Endothelial cell of umbilical vein (primary cell): ENCODE results near the gene COL7A1. TPM values are rescaled to one million over a fixed set of nuclear protein-coding genes. Genes with fewer than 3 reads are reported as not detected.
A peak's percentile ranks its signal among the peaks of the same experiment; 100 is the strongest.

Experiments used
- BruUV-seq: library from RNA; stranded (reverse); fragments of 400-500 nt; replicated peaks from 2 replicates; lab custom pipeline; 2021; lab: Mats Ljungman, UMichigan
- CTCF ChIA-PET: fragments of 300-600, 350-600 bp; sonication (Branson Sonifier 250); formaldehyde crosslinking; loops from one replicate; lab custom pipeline; 2021; ENCODE audit warnings: antibody characterized with exemption, inconsistent platforms; lab: Charles Lee
- POLR2A ChIA-PET: fragments of 300-600, 350-600 bp; sonication (Branson Sonifier 250); formaldehyde crosslinking; loops from one replicate; lab custom pipeline; 2021; ENCODE audit warnings: antibody characterized with exemption, inconsistent platforms; lab: Charles Lee
- DNase-seq: peaks from one replicate; pipeline ENCODE4 v3.0.0-alpha.2; 2011; ENCODE audit warnings: low read depth, low spot score
- FAIRE-seq: peaks from 2 replicates; lab custom pipeline; 2011; peaks lifted over from hg19 to GRCh38; lab: Jason Lieb, UNC
- H2AFZ ChIP-seq: 2 replicates; pipeline ENCODE4 v1.6.0; 2012; ENCODE audit warnings: low read depth, low read length, control low read depth, inconsistent platforms
- H3K27ac ChIP-seq: 2 replicates; pipeline ENCODE4 v1.5.1; 2011; ENCODE audit warnings: low read depth, mild to moderate bottlenecking, control low read depth, low read length, moderate library complexity; ENCODE audit not compliant: insufficient read depth
- H3K27me3 ChIP-seq, 2 experiments: 2 replicates each; pipeline versions ENCODE4 v1.6.0 to v1.6.1; 2011; ENCODE audit warnings: low read length in 2 of 2, mixed read lengths in 1 of 2; ENCODE audit not compliant: control insufficient read depth in 2 of 2, insufficient read depth in 2 of 2
- H3K36me3 ChIP-seq, 2 experiments: 2 replicates in 1 of 2; 3 replicates in 1 of 2; pipeline ENCODE4 v1.5.1; 2011; ENCODE audit warnings: low read length in 2 of 2, mild to moderate bottlenecking in 1 of 2, moderate library complexity in 1 of 2; ENCODE audit not compliant: control insufficient read depth in 2 of 2, insufficient read depth in 2 of 2; ENCODE audit errors: extremely low read depth in 1 of 2
- H3K4me1 ChIP-seq: 3 replicates; pipeline ENCODE4 v1.5.1; 2011; ENCODE audit warnings: mild to moderate bottlenecking, low read length; ENCODE audit not compliant: control insufficient read depth, insufficient read depth; ENCODE audit errors: extremely low read depth
- H3K4me2 ChIP-seq: 2 replicates; pipeline ENCODE4 v1.6.1; 2011; ENCODE audit warnings: low read length, control low read depth, mixed read lengths; ENCODE audit not compliant: insufficient read depth
- H3K4me3 ChIP-seq, 3 experiments: fragments of 200-600 bp in 1 of 3; sonication (generic), shearing (Covaris generic) in 1 of 3; replicated peaks in 1 of 3; 2 replicates each; pipeline ENCODE4 v1.5.1; 2011 to 2016; ENCODE audit warnings: control low read depth in 3 of 3, low read length in 3 of 3, mild to moderate bottlenecking in 2 of 3, inconsistent platforms in 1 of 3, low read depth in 1 of 3, moderate library complexity in 1 of 3; ENCODE audit not compliant: insufficient read depth in 1 of 3
- H3K79me2 ChIP-seq: 2 replicates; pipeline ENCODE4 v1.6.0; 2012; ENCODE audit warnings: low read length, inconsistent platforms; ENCODE audit not compliant: control insufficient read depth, insufficient read depth
- H3K9ac ChIP-seq: replicated peaks from 2 replicates; pipeline ENCODE3; 2011; ENCODE audit warnings: low read length, control low read depth; ENCODE audit not compliant: insufficient read depth; ENCODE audit errors: extremely low read depth
- H3K9me1 ChIP-seq: replicated peaks from 3 replicates; pipeline ENCODE4 v1.6.0; 2011; ENCODE audit warnings: mild to moderate bottlenecking, low read length; ENCODE audit not compliant: control insufficient read depth, insufficient read depth; ENCODE audit errors: extremely low read depth
- H3K9me3 ChIP-seq: replicated peaks from 2 replicates; pipeline ENCODE4 v1.5.1; 2012; ENCODE audit warnings: low read length, inconsistent platforms; ENCODE audit not compliant: control insufficient read depth, insufficient read depth
- H4K20me1 ChIP-seq: replicated peaks from 2 replicates; pipeline ENCODE3; 2011; ENCODE audit warnings: mild to moderate bottlenecking, low read length; ENCODE audit not compliant: control insufficient read depth, insufficient read depth; ENCODE audit errors: extremely low read depth
- EZH2 ChIP-seq: IDR thresholded peaks from 2 replicates; pipeline ENCODE4 v1.6.1; 2012; ENCODE audit warnings: borderline replicate concordance, low read depth, mild to moderate bottlenecking, moderate library complexity, low read length, inconsistent platforms; ENCODE audit not compliant: severe bottlenecking
- MYC ChIP-seq: IDR thresholded peaks from one replicate; pipeline ENCODE4 v1.6.1; 2011; ENCODE audit warnings: mild to moderate bottlenecking, low read depth, low read length
- POLR2A ChIP-seq: IDR thresholded peaks from 2 replicates; pipeline ENCODE4 v1.6.1; 2012; ENCODE audit warnings: low read depth, mild to moderate bottlenecking, control low read depth, low read length
- POLR2AphosphoS5 ChIP-seq: IDR thresholded peaks from 2 replicates; pipeline ENCODE4 v1.6.1; 2012; ENCODE audit warnings: low read depth, mild to moderate bottlenecking, control low read depth, low read length, moderate library complexity; ENCODE audit not compliant: insufficient read depth
- dilution Hi-C: fragments of 300-500 bp; cut with MboI; formaldehyde crosslinking; loops from one replicate; pipeline ENCODE4 v1.15.0; 2019; ENCODE audit warnings: low sequenced_read_pairs; ENCODE audit not compliant: extremely low pct_ligation_motif_present
- intact Hi-C: fragments of 100-400 bp; cut with micrococcal nuclease; formaldehyde crosslinking; loops from one replicate; pipeline ENCODE4 v1.10.0; 2022
- polyA plus RNA-seq, 4 experiments: library from polyadenylated mRNA; depleted of rRNA in 3 of 4; stranded (reverse) in 3 of 4; unstranded in 1 of 4; fragments of >200 nt; gene quantifications; 2 replicates each; pipeline versions ENCODE4 v1.2.1 to v1.2.3, GENCODE V29; 2011 to 2012; ENCODE audit warnings: missing spikeins in 1 of 4
- total RNA-seq: library from RNA; stranded (reverse); gene quantifications from 2 replicates; pipeline ENCODE4 v1.2.3, GENCODE V29; 2021
- TF ChIP-seq, protein P1 (sequence below): IDR thresholded peaks from 2 replicates; pipeline ENCODE4 v1.6.1; 2011; ENCODE audit not compliant: insufficient read depth, insufficient read length

Gene COL7A1
- total and polyA plus RNA-seq, 2 donors (not counting 3 experiments of a cell fraction or from before 2014, with no cell fraction given) = 0.55 to 1.9 TPM

DNA sequence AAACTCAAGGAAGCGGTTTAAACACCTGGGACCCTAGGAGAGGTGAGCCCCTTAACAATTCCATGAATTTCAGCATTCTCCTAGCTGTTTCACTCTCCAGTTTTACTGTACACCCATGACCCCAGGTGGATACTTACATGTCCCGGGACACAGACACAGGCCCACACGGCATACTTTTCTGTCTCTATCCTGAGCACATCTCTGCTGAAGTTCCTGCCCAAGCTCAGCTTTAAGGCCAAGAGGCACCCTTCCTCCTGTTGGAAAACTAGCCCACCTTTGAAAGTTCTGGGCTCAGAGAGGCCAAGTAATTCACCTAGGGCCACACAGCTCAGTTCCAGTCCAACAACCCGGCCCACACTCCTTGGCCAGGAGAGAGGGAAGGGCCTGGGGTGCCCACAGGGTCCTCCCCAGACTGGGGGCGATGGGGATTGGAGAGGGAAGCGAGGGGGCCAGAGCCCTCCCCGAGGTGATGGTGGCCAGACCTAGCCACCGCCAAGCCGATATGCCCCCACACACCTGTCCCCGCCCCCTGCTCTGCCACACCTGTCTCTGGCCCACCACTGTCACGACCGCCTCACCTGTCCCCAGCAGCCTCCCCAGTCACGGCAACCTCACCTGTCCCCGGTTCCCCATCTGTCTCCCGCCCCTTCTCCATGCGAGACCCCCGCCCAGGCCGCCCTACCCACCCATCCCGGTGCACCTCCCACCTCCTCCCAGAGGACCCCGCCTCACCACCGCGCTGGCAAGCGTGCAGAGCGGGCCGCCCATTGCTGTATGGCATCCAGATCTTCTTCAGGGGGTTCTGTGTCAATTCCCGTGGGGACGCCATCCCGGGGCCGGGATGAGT is 39.0 kb downstream of the COL7A1 start:
- TF ChIP-seq POLR2AphosphoS5 (no peak), POLR2A (peak; percentile 24), EZH2 (no peak), MYC (no peak)
- TF ChIP-seq, protein P1, sequence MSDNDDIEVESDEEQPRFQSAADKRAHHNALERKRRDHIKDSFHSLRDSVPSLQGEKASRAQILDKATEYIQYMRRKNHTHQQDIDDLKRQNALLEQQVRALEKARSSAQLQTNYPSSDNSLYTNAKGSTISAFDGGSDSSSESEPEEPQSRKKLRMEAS = no peak
- H2AFZ ChIP-seq = peak overlapping the region; percentile 88
- FAIRE-seq = no peak
- BruUV-seq = no TSS peak
- peaks cover 12% of the 10 kb centered on the region for H3K4me1 ChIP-seq
- CTCF ChIA-PET = interaction anchor here (0.8 to 6.8 kb wide), 9 partner anchors 7 to 156 kb away, joined by 3 to 38 read pairs (median 5); partner anchors contain the start of gene SLC26A6
- H3K27me3 ChIP-seq = no peaks in the 10 kb centered on the region
- H3K9me3 ChIP-seq = no peaks in the 10 kb centered on the region
- H4K20me1 ChIP-seq = no peaks in the 10 kb centered on the region
- H3K36me3 ChIP-seq = no peaks in the 10 kb centered on the region
- H3K79me2 ChIP-seq = no peaks in the 10 kb centered on the region
- dilution Hi-C loops = no loop called here
- H3K4me3 ChIP-seq = peak overlapping the region; percentile 34 to 63 (median 40)
- H3K9ac ChIP-seq = no peak overlapping the region
- peak overlapping the region; percentile 35 for H3K4me2 ChIP-seq
- H3K9me1 ChIP-seq = no peaks in the 10 kb centered on the region
- DNase-seq = no peak
- H3K27ac ChIP-seq = no peak overlapping the region
- POLR2A ChIA-PET = interaction anchor here (0.9 kb wide), 1 partner anchor 107 kb away, joined by 3 read pairs; no protein-coding TSS in a partner anchor
- intact Hi-C loops = loop anchor here (2.0 kb wide), 2 partner anchors 51 to 53 kb away; partner anchors contain the start of genes SHISA5 and UQCRC1
